Activated naive CD4-positive, alpha-beta T cell treated with anti-CD3 and anti-CD28 coated beads, Interleukin-2, amount 50 U/mL, for 24 hours (primary cell): Measurements from ENCODE around the gene ZNF668.

Source experiments
- H3K27ac Mint-ChIP-seq: one replicate; pipeline ENCODE4 v1.8.0; 2021; ENCODE audit warnings: mild to moderate bottlenecking, mixed read lengths
- H3K27me3 Mint-ChIP-seq: one replicate; pipeline ENCODE4 v1.8.0; 2021; ENCODE audit warnings: mixed read lengths
- H3K36me3 Mint-ChIP-seq: one replicate; pipeline ENCODE4 v1.8.0; 2021; ENCODE audit warnings: mixed read lengths
- H3K4me1 Mint-ChIP-seq: one replicate; pipeline ENCODE4 v1.8.0; 2021; ENCODE audit warnings: mixed read lengths
- H3K4me3 Mint-ChIP-seq: one replicate; pipeline ENCODE4 v1.8.0; 2021; ENCODE audit warnings: mild to moderate bottlenecking, mixed read lengths
- H3K9me3 Mint-ChIP-seq: one replicate; pipeline ENCODE4 v1.8.0; 2021; ENCODE audit warnings: mixed read lengths

ZNF668 gene

GRCh38 chr16:31073970-31074813 is at the start of gene ZNF668, which contains the start of gene ZNF646:
ZNF668 (minus strand) TSS chr16:31074240; CDS start chr16:31064459, 9,781 bp downstream.
ZNF646 (plus strand) TSS chr16:31074422; CDS start chr16:31076325, 1,903 bp downstream.
- Mint-ChIP-seq H3K9me3 (no peaks in the 10 kb centered on the region), H3K27me3 (no peaks in the 10 kb centered on the region), H3K4me3 (peak within 1 kb of the TSS; percentile 98), H3K36me3 (peaks cover 12% of the 10 kb centered on the region), H3K4me1 (peaks cover 48% of the 10 kb centered on the region), H3K27ac (peak within 1 kb of the TSS; percentile 98)

- Mint-ChIP-seq H3K9me3 (no peaks in the 10 kb centered on the region), H3K27me3 (no peaks in the 10 kb centered on the region), H3K27ac (no peak overlapping the region), H3K4me1 (peaks cover 13% of the 10 kb centered on the region), H3K4me3 (no peak overlapping the region), H3K36me3 (peaks cover 3% of the 10 kb centered on the region)
Measured at GRCh38 chr16:31120129-31120528, 46.1 kb upstream of the ZNF668 start.

- no peaks in the 10 kb centered on the region for H3K9me3 Mint-ChIP-seq
- H3K27me3 Mint-ChIP-seq, result no peaks in the 10 kb centered on the region
- peak overlapping the region; percentile 94 for H3K4me3 Mint-ChIP-seq
- H3K36me3 Mint-ChIP-seq, result no peaks in the 10 kb centered on the region
- peaks cover 13% of the 10 kb centered on the region for H3K4me1 Mint-ChIP-seq
- peak overlapping the region; percentile 95 for H3K27ac Mint-ChIP-seq
Measured at GRCh38 chr16:31118223-31119155, 44.4 kb upstream of the ZNF668 start.

GRCh38 chr16:31117384-31118222 is 43.6 kb upstream of the ZNF668 start, which contains the start of gene KAT8:
KAT8 (plus strand) TSS chr16:31117664; CDS start chr16:31117682, 18 bp downstream.
- no peaks in the 10 kb centered on the region for H3K9me3 Mint-ChIP-seq

GRCh38 chr16:31114468-31114867 is 40.4 kb upstream of the ZNF668 start:
- Mint-ChIP-seq H3K4me3 (no peak overlapping the region), H3K27ac (no peak overlapping the region), H3K27me3 (no peaks in the 10 kb centered on the region), H3K9me3 (no peaks in the 10 kb centered on the region), H3K4me1 (peaks cover 16% of the 10 kb centered on the region), H3K36me3 (no peaks in the 10 kb centered on the region)

More at GRCh38 chr16:31117384-31118222, 43.6 kb upstream of the ZNF668 start, which contains the start of gene KAT8:
- peak within 1 kb of the TSS; percentile 95 for H3K27ac Mint-ChIP-seq
- peaks cover 13% of the 10 kb centered on the region for H3K4me1 Mint-ChIP-seq
- no peaks in the 10 kb centered on the region for H3K27me3 Mint-ChIP-seq
- no peaks in the 10 kb centered on the region for H3K36me3 Mint-ChIP-seq
- H3K4me3 Mint-ChIP-seq, result peak within 1 kb of the TSS; percentile 94

GRCh38 chr16:31113121-31114120 is 39.4 kb upstream of the ZNF668 start:
- no peaks in the 10 kb centered on the region for H3K9me3 Mint-ChIP-seq
- no peak overlapping the region for H3K4me3 Mint-ChIP-seq
- H3K27me3 Mint-ChIP-seq, result no peaks in the 10 kb centered on the region
- no peaks in the 10 kb centered on the region for H3K36me3 Mint-ChIP-seq
- peaks cover 12% of the 10 kb centered on the region for H3K4me1 Mint-ChIP-seq
- no peak overlapping the region for H3K27ac Mint-ChIP-seq

GRCh38 chr16:31112711-31113110 is 38.7 kb upstream of the ZNF668 start:
- Mint-ChIP-seq H3K36me3 (no peaks in the 10 kb centered on the region), H3K27ac (no peak overlapping the region), H3K9me3 (no peaks in the 10 kb centered on the region), H3K4me3 (no peak overlapping the region), H3K27me3 (no peaks in the 10 kb centered on the region), H3K4me1 (peaks cover 10% of the 10 kb centered on the region)

GRCh38 chr16:31111881-31112466 is 37.9 kb upstream of the ZNF668 start:
- Mint-ChIP-seq H3K4me1 (peaks cover 15% of the 10 kb centered on the region), H3K36me3 (no peaks in the 10 kb centered on the region), H3K27ac (no peak overlapping the region), H3K27me3 (no peaks in the 10 kb centered on the region), H3K9me3 (no peaks in the 10 kb centered on the region), H3K4me3 (no peak overlapping the region)

- Mint-ChIP-seq H3K9me3 (no peaks in the 10 kb centered on the region), H3K27me3 (no peaks in the 10 kb centered on the region), H3K4me3 (peak overlapping the region; percentile 35), H3K36me3 (no peaks in the 10 kb centered on the region), H3K27ac (peak overlapping the region; percentile 36), H3K4me1 (peaks cover 19% of the 10 kb centered on the region)
Measured at GRCh38 chr16:31110106-31111034, 36.3 kb upstream of the ZNF668 start.

- no peaks in the 10 kb centered on the region for H3K9me3 Mint-ChIP-seq
- H3K27me3 Mint-ChIP-seq, result no peaks in the 10 kb centered on the region
- H3K4me3 Mint-ChIP-seq, result peak overlapping the region; percentile 87
- H3K27ac Mint-ChIP-seq, result peak overlapping the region; percentile 68
- no peaks in the 10 kb centered on the region for H3K36me3 Mint-ChIP-seq
- peaks cover 19% of the 10 kb centered on the region for H3K4me1 Mint-ChIP-seq
Measured at GRCh38 chr16:31109622-31110021, 35.6 kb upstream of the ZNF668 start.

- no peak overlapping the region for H3K27ac Mint-ChIP-seq
- H3K36me3 Mint-ChIP-seq, result no peaks in the 10 kb centered on the region
- H3K9me3 Mint-ChIP-seq, result no peaks in the 10 kb centered on the region
- no peaks in the 10 kb centered on the region for H3K27me3 Mint-ChIP-seq
- H3K4me3 Mint-ChIP-seq, result peak overlapping the region; percentile 87
- H3K4me1 Mint-ChIP-seq, result peaks cover 19% of the 10 kb centered on the region
Measured at GRCh38 chr16:31108794-31109558, 34.9 kb upstream of the ZNF668 start.

- Mint-ChIP-seq H3K36me3 (no peaks in the 10 kb centered on the region), H3K4me1 (peaks cover 19% of the 10 kb centered on the region), H3K9me3 (no peaks in the 10 kb centered on the region)
Measured at GRCh38 chr16:31108035-31108793, 34.2 kb upstream of the ZNF668 start, which contains the start of gene BCKDK. BCKDK (plus strand) TSS chr16:31108386; CDS start chr16:31109224, 838 bp downstream.

More at GRCh38 chr16:31108035-31108793, 34.2 kb upstream of the ZNF668 start, which contains the start of gene BCKDK:
- peak within 1 kb of the TSS; percentile 93 for H3K27ac Mint-ChIP-seq
- peak within 1 kb of the TSS; percentile 90 for H3K4me3 Mint-ChIP-seq
- H3K27me3 Mint-ChIP-seq, result no peaks in the 10 kb centered on the region
